Glutamatergic neuron (in vitro differentiated cells): Measurements from ENCODE around the gene MRPS14. TPM values are rescaled to one million over a fixed set of nuclear protein-coding genes. Genes with fewer than 3 reads are reported as not detected.
"Not testable (repeated sequence)": the region's sequence is repeated elsewhere in the genome, so short reads cannot be mapped to it uniquely, and the experiment has no call there.

Source experiments
- DNase-seq: peaks from one replicate; pipeline ENCODE4 v3.0.0; 2022
- H3K27ac Mint-ChIP-seq: one replicate; pipeline ENCODE4 v1.8.0; 2020; ENCODE audit warnings: mild to moderate bottlenecking, mixed read lengths, inconsistent platforms; ENCODE audit not compliant: unreplicated experiment
- H3K27me3 Mint-ChIP-seq: one replicate; pipeline ENCODE4 v1.8.0; 2020; ENCODE audit warnings: mild to moderate bottlenecking, moderate library complexity, mixed read lengths, inconsistent platforms; ENCODE audit not compliant: unreplicated experiment
- H3K36me3 Mint-ChIP-seq: one replicate; pipeline ENCODE4 v1.8.0; 2020; ENCODE audit warnings: mild to moderate bottlenecking, mixed read lengths, inconsistent platforms; ENCODE audit not compliant: unreplicated experiment
- H3K4me1 Mint-ChIP-seq: one replicate; pipeline ENCODE4 v1.8.0; 2020; ENCODE audit warnings: mild to moderate bottlenecking, low read depth, mixed read lengths, inconsistent platforms; ENCODE audit not compliant: unreplicated experiment
- H3K4me3 Mint-ChIP-seq: one replicate; pipeline ENCODE4 v1.8.0; 2020; ENCODE audit warnings: mild to moderate bottlenecking, mixed read lengths, inconsistent platforms; ENCODE audit not compliant: unreplicated experiment
- H3K9me3 Mint-ChIP-seq: one replicate; pipeline ENCODE4 v1.8.0; 2020; ENCODE audit warnings: mild to moderate bottlenecking, moderate library complexity, mixed read lengths, inconsistent platforms; ENCODE audit not compliant: unreplicated experiment
- total RNA-seq: library from RNA; stranded (reverse); fragmentation: NEBNext Ultra II Directional; extraction: Animal tissue kit (Norgen Biotek cat#: 25700); gene quantifications from one replicate; pipeline ENCODE4 v1.2.1, GENCODE V29; 2021; ENCODE audit not compliant: unreplicated experiment
- TF ChIP-seq, protein P1 (sequence below): fragments of 200-600 bp; sonication (generic); IDR thresholded peaks from one replicate; pipeline ENCODE4 v1.5.0; 2021; ENCODE audit not compliant: partially characterized antibody, unreplicated experiment

Gene MRPS14
- total RNA-seq, 1 donor from 2014 or later: 35.3 TPM

DNA sequence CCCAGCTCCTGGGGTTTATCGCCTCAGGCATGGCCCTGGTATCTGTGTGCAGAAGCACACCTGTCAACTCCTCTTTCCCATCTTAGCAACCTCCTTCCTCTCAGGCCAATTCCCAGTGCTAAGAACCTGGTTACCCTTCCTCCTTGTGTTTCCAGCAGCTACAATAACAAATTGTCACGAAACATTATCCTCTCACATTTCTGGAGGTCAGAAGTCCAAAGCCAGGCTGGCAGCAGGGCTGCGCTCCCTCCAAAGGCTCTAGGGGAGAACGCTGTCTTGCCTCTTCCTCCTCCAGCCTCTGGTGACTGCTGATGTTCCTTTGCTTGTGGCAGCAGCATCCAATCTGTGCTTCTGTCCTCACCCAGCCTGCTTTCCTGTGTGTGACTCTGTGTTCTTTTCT lies 10.7 kb upstream of the MRPS14 start:
- Mint-ChIP-seq H3K27ac (no peak overlapping the region), H3K27me3 (no peaks in the 10 kb centered on the region), H3K9me3 (peaks cover 6% of the 10 kb centered on the region), H3K36me3 (no peaks in the 10 kb centered on the region), H3K4me1 (peaks cover 6% of the 10 kb centered on the region), H3K4me3 (no peak overlapping the region)
- no peak for DNase-seq
- TF ChIP-seq, protein P1, sequence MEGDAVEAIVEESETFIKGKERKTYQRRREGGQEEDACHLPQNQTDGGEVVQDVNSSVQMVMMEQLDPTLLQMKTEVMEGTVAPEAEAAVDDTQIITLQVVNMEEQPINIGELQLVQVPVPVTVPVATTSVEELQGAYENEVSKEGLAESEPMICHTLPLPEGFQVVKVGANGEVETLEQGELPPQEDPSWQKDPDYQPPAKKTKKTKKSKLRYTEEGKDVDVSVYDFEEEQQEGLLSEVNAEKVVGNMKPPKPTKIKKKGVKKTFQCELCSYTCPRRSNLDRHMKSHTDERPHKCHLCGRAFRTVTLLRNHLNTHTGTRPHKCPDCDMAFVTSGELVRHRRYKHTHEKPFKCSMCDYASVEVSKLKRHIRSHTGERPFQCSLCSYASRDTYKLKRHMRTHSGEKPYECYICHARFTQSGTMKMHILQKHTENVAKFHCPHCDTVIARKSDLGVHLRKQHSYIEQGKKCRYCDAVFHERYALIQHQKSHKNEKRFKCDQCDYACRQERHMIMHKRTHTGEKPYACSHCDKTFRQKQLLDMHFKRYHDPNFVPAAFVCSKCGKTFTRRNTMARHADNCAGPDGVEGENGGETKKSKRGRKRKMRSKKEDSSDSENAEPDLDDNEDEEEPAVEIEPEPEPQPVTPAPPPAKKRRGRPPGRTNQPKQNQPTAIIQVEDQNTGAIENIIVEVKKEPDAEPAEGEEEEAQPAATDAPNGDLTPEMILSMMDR: no peak

DNA sequence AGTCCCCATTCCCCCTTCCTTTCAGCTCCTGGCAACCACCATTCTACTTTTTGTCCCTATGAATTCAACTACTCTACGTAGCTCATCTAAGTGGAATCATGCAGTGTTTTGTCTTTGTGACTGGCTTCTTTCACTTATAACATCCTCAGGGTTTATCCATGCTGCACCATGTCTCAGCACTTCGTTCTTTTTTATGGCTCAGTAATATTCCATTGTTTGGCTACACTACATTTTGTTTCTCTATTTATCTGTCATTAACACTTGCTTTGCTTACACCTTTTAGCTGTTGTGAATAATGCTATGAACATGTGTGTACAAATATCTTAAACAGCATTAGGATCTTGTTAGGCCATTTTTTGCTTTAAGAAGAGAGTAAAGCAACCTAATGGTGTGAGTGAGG lies 1.5 kb upstream of the MRPS14 start:
- H3K27ac Mint-ChIP-seq: no peak overlapping the region
- peaks cover 2% of the 10 kb centered on the region for H3K4me1 Mint-ChIP-seq
- peaks cover 4% of the 10 kb centered on the region for H3K27me3 Mint-ChIP-seq
- TF ChIP-seq, protein P1: no peak
- peaks cover 3% of the 10 kb centered on the region for H3K9me3 Mint-ChIP-seq
- H3K36me3 Mint-ChIP-seq: no peaks in the 10 kb centered on the region
- DNase-seq: no peak
- no peak overlapping the region for H3K4me3 Mint-ChIP-seq

DNA sequence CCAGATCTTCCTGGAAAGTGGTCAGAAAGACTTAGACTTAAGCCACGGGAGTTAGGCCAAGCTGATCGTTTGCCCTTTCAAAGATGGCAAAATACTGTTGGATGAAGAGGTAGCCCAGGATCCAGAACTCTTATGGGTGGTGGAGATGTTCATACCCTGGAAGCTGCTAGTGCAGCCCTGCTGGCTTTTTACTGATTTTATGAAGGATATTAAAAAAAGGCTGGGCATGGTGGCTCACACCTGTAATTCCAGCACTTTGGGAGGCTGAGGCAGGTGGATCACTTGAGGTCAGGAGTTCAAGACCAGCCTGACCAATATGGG lies 657 bp upstream of the MRPS14 start:
- not testable (repeated sequence) for H3K36me3 Mint-ChIP-seq

DNA sequence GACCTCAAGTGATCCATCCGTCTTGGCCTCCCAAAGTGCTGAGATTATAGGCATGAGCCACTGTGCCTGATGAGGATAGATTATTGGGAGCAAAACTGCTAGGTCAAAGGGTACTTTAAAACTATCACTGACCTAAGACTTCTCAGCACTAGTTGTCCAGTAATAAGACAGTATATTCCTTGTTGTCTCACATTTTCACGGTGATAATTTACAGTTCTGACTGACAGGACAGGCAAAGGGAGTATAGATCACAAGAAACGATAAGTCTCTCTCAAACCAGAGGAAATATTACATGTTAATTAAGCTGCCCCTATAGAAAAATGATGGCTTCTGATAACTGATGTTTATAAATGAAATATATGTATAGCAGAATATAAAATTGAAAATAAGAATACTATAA lies 3.7 kb downstream of the MRPS14 start:
- Mint-ChIP-seq H3K27me3 (peaks cover 4% of the 10 kb centered on the region), H3K27ac (no peak overlapping the region), H3K4me3 (no peak overlapping the region), H3K9me3 (peaks cover 2% of the 10 kb centered on the region), H3K4me1 (no peaks in the 10 kb centered on the region), H3K36me3 (no peaks in the 10 kb centered on the region)
- DNase-seq: no peak
- TF ChIP-seq, protein P1: no peak

More for the DNA sequence above, 657 bp upstream of the MRPS14 start:
- not testable (repeated sequence) for H3K4me1 Mint-ChIP-seq, H3K27me3 Mint-ChIP-seq, H3K9me3 Mint-ChIP-seq, DNase-seq
- Mint-ChIP-seq H3K4me3 (peak overlapping the region; percentile 98), H3K27ac (peak overlapping the region; percentile 93)

DNA sequence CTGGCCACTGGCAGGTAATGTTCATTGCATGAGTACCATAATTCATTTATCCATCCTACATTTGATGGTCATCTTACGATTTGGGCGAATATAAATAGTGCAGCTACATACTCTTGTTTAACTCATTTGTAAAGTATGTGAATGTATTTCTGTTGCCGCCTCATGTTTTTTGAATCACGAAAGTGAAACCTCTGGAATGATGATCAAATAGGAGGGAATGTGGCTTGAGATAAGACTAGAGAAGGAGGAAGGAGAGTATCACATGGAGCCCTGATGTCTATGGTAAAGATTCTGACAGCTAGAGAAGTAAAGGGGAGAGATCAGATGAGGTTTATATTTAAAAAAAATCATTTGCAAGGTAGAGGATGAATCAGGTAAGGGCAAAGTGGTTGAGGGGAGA lies 8.0 kb downstream of the MRPS14 start:
- peaks cover 4% of the 10 kb centered on the region for H3K4me1 Mint-ChIP-seq
- H3K36me3 Mint-ChIP-seq: no peaks in the 10 kb centered on the region
- H3K4me3 Mint-ChIP-seq: no peak overlapping the region
- no peak for DNase-seq
- H3K9me3 Mint-ChIP-seq: no peaks in the 10 kb centered on the region
- TF ChIP-seq, protein P1: no peak
- H3K27me3 Mint-ChIP-seq: no peaks in the 10 kb centered on the region
- no peak overlapping the region for H3K27ac Mint-ChIP-seq

DNA sequence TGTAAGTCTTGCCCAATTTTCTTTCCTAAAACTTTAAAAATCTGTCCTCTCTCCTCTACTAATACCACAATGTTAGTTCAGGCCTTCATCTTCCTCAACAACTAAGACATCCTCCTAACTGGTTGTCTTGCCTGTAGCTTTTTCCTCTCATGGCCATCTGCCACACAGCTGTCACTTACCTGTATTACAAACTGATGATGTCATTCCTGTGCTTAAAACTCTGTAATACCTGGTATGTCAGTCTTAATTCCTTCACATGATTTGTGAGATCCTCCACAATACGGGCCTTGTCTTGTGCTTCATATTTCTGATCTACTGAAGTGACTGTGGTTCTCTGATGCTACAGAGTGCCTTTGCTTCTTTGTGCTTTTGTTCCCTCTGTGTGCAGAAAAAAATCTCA lies 9.8 kb downstream of the MRPS14 start:
- H3K27me3 Mint-ChIP-seq: no peaks in the 10 kb centered on the region
- TF ChIP-seq, protein P1: no peak
- no peak for DNase-seq
- H3K36me3 Mint-ChIP-seq: no peaks in the 10 kb centered on the region
- H3K4me3 Mint-ChIP-seq: no peak overlapping the region
- peaks cover 4% of the 10 kb centered on the region for H3K4me1 Mint-ChIP-seq
- peak overlapping the region; percentile 63 for H3K27ac Mint-ChIP-seq
- no peaks in the 10 kb centered on the region for H3K9me3 Mint-ChIP-seq
